ENCODE data around the gene FKBP1A. TPM values are rescaled to one million over a fixed set of nuclear protein-coding genes. Genes with fewer than 3 reads are reported as not detected.

Gene FKBP1A
- total and polyA plus RNA-seq, 2 of the 4 experiments (the other 2 are of a cell fraction) = 120 to 528 TPM

GRCh38 chr20:1386323-1386722 is 6.5 kb downstream of the FKBP1A start:
- Histone ChIP-seq H3K9me1 (ENCODE audit: insufficient read depth, low read length) (peaks cover 52% of the 10 kb centered on the region), H3K79me1 (ENCODE audit: low read depth in 1 of 2, low read length in 2 of 2) (peaks cover 10 to 91% of the 10 kb centered on the region in 2 experiments; a peak in 3 of 4 replicates), H3K9ac (ENCODE audit: low read depth, low read length) (no peak overlapping the region), H2AK5ac (ENCODE audit: low read depth, low read length) (no peak overlapping the region), H2BK5ac (ENCODE audit: low read depth, low read length, poor library complexity, severe bottlenecking) (no peak overlapping the region), H4K91ac (ENCODE audit: insufficient read depth, low read depth, low read length) (no peak overlapping the region), H3K4me1 (ENCODE audit: control insufficient read depth, insufficient read depth, low read length) (peaks cover 34% of the 10 kb centered on the region), H4K5ac (ENCODE audit: low read depth, low read length) (no peak overlapping the region), H3K4me2 (ENCODE audit: low read depth, low read length) (no peak overlapping the region), H3K23ac (ENCODE audit: low read depth, low read length) (no peak overlapping the region), H2BK15ac (ENCODE audit: low read depth, low read length) (no peak overlapping the region), H3K56ac (ENCODE audit: extremely low read depth, insufficient read depth, low read length) (no peak overlapping the region), H3K36me3 (ENCODE audit: control insufficient read depth, insufficient read depth, low read length) (peaks cover 7% of the 10 kb centered on the region), H2AK9ac (replicated peaks; ENCODE audit: low read depth, low read length, poor library complexity) (no peak overlapping the region), H3K14ac (replicated peaks; ENCODE audit: low read depth, low read length) (no peak overlapping the region), H3K27ac (ENCODE audit: insufficient read depth, low read length) (no peak overlapping the region), H4K8ac (ENCODE audit: low read depth in 2 of 2, low read length in 2 of 2) (no peak overlapping the region), H2BK120ac (ENCODE audit: low read depth, low read length) (no peak overlapping the region), H3K27me3 (ENCODE audit: control insufficient read depth, insufficient read depth, low read length) (no peaks in the 10 kb centered on the region), H2BK20ac (ENCODE audit: low read depth, low read length) (no peak overlapping the region), H3K4me3 (ENCODE audit: insufficient read depth, low read depth, low read length) (no peak overlapping the region), H3K4ac (ENCODE audit: low read depth, low read length) (no peak overlapping the region), H2AFZ (replicated peaks; ENCODE audit: low read length, poor library complexity) (no peak overlapping the region), H3K18ac (ENCODE audit: low read depth, low read length) (no peak overlapping the region), H4K20me1 (ENCODE audit: insufficient read depth, low read length) (peaks cover 98% of the 10 kb centered on the region), H3K9me3 (ENCODE audit: control insufficient read depth, insufficient read depth, low read length) (no peaks in the 10 kb centered on the region)
- in situ Hi-C loops (cut with MboI; ENCODE audit: low sequenced_read_pairs) (no loop called here), intact Hi-C loops (cut with micrococcal nuclease) (no loop called here), dilution Hi-C loops (cut with HindIII; ENCODE audit: low sequenced_read_pairs, unreplicated experiment) (no loop called here)
- DNase-seq = no peak
- no TSS peak for BruUV-seq (replicated peaks)
- TF ChIP-seq RCOR1 (IDR thresholded peaks at IDR 0.05; ENCODE audit: insufficient replicate concordance, low read length) = no peak
- no peak for TF ChIP-seq SMC3 (IDR thresholded peaks at IDR 0.05; ENCODE audit: low read depth, low read length)
- TF ChIP-seq FOS (IDR thresholded peaks at IDR 0.05; ENCODE audit: low read depth, low read length) = no peak
- TF ChIP-seq ELK1 (IDR thresholded peaks at IDR 0.05; ENCODE audit: borderline replicate concordance, low read depth, low read length) = no peak
- no peak for TF ChIP-seq CHD1 (IDR thresholded peaks at IDR 0.05; ENCODE audit: low read depth, low read length)
- TF ChIP-seq USF2 (IDR thresholded peaks at IDR 0.05; ENCODE audit: low read depth, low read length) = no peak
- no peak for TF ChIP-seq RAD21 (IDR thresholded peaks at IDR 0.05; ENCODE audit: low read length)
- TF ChIP-seq POLR2A (IDR thresholded peaks at IDR 0.05; ENCODE audit: low read depth, low read length) = no peak
- no peak for TF ChIP-seq RFX5 (IDR thresholded peaks at IDR 0.05; ENCODE audit: low read depth, low read length)
- TF ChIP-seq CEBPB (IDR thresholded peaks at IDR 0.05; ENCODE audit: low read depth, low read length) = no peak
- TF ChIP-seq BHLHE40 (IDR thresholded peaks at IDR 0.05; ENCODE audit: low read depth, low read length) = no peak
- TF ChIP-seq MAZ (IDR thresholded peaks at IDR 0.05; ENCODE audit: borderline replicate concordance, low read depth, low read length) = no peak
- no peak for ATAC-seq (ENCODE audit: low read depth)
- ChIA-PET POLR2A (ENCODE audit: unreplicated experiment) (no interaction called here), CTCF (no interaction called here)
- 100% methylated on average over 2 of the region's 4 CpGs; no CpG with 5 or more reads in 1 of the 2 experiments for WGBS, 2 experiments (ENCODE audit: extremely low coverage in 2 of 2, insufficient read length in 1 of 2)
